HepG2 (cell line): Measurements from ENCODE around the gene MTR. TPM values are rescaled to one million over a fixed set of nuclear protein-coding genes. Genes with fewer than 3 reads are reported as not detected.

ENCODE experiments used
- AHDC1 ChIP-seq: sonication (generic); formaldehyde crosslinking; IDR thresholded peaks from 2 replicates; pipeline ENCODE4 v1.5.1; 2020; ENCODE audit warnings: mild to moderate bottlenecking, missing genetic modification reagents, borderline replicate concordance
- CEBPZ ChIP-seq: IDR thresholded peaks from 2 replicates; pipeline ENCODE4 v1.6.1; 2012; ENCODE audit warnings: low read length, improper control_type of control experiment
- KLF16 ChIP-seq, 2 experiments: sonication (generic) in 1 of 2; formaldehyde crosslinking in 1 of 2; IDR thresholded peaks; 2 replicates each; pipeline versions ENCODE4 v1.6.1 to v1.8.0; 2016 to 2023; ENCODE audit warnings: missing genetic modification reagents in 2 of 2, missing compliant biosample characterization in 1 of 2
- NCOA5 ChIP-seq: sonication (generic); formaldehyde crosslinking; IDR thresholded peaks from 2 replicates; pipeline ENCODE4 v1.4.0; 2020; ENCODE audit warnings: missing genetic modification reagents
- NR2F1 ChIP-seq, 2 experiments: fragments of 450-650 bp in 1 of 2; formaldehyde crosslinking in 1 of 2; IDR thresholded peaks; 2 replicates each; pipeline versions ENCODE4 v1.5.0 to v1.6.1; 2016 to 2020; ENCODE audit warnings: mild to moderate bottlenecking in 1 of 2, missing compliant biosample characterization in 1 of 2, missing genetic modification reagents in 1 of 2, moderate library complexity in 1 of 2
- SMAD1 ChIP-seq: sonication (generic); formaldehyde crosslinking; IDR thresholded peaks from 2 replicates; pipeline ENCODE4 v1.4.0; 2020; ENCODE audit warnings: missing genetic modification reagents, low read depth, mild to moderate bottlenecking, borderline replicate concordance
- SOX5 ChIP-seq: IDR thresholded peaks from 2 replicates; pipeline ENCODE4 v1.6.1; 2016; ENCODE audit warnings: borderline replicate concordance
- SRSF9 ChIP-seq: fragments of 200-400 bp; formaldehyde crosslinking; IDR thresholded peaks from 2 replicates; pipeline ENCODE4 v1.6.1; 2018; ENCODE audit warnings: borderline replicate concordance, mild to moderate bottlenecking, low read depth, low read length; ENCODE audit not compliant: insufficient read depth, poor library complexity, severe bottlenecking
- TBX2 ChIP-seq: sonication (generic); formaldehyde crosslinking; IDR thresholded peaks from 2 replicates; pipeline ENCODE4 v1.5.0; 2020; ENCODE audit warnings: missing genetic modification reagents, mild to moderate bottlenecking, borderline replicate concordance
- XBP1 ChIP-seq: sonication (generic); formaldehyde crosslinking; IDR thresholded peaks from 2 replicates; pipeline ENCODE4 v1.5.0; 2020; ENCODE audit warnings: missing genetic modification reagents
- ZBTB25 ChIP-seq: IDR thresholded peaks from 2 replicates; pipeline ENCODE4 v1.6.1; 2018; ENCODE audit warnings: missing genetic modification reagents
- ZBTB43 ChIP-seq: sonication (generic); formaldehyde crosslinking; conservative IDR thresholded peaks from 2 replicates; pipeline ENCODE4 v1.4.0; 2020; ENCODE audit warnings: missing genetic modification reagents
- ZNF414 ChIP-seq: sonication (generic); formaldehyde crosslinking; IDR thresholded peaks from 2 replicates; pipeline ENCODE4 v1.5.0; 2020; ENCODE audit warnings: missing genetic modification reagents
- ZNF496 ChIP-seq: sonication (generic); formaldehyde crosslinking; IDR thresholded peaks from 2 replicates; pipeline ENCODE4 v1.8.1; 2023; ENCODE audit warnings: mild to moderate bottlenecking, moderate library complexity, missing genetic modification reagents; ENCODE audit not compliant: insufficient replicate concordance
- ZNF674 ChIP-seq: sonication (generic); formaldehyde crosslinking; IDR thresholded peaks from 2 replicates; pipeline ENCODE4 v1.5.0; 2020; ENCODE audit warnings: low read depth, mild to moderate bottlenecking, missing genetic modification reagents
- polyA plus RNA-seq, 8 experiments: library from polyadenylated mRNA; depleted of rRNA in 3 of 8; stranded (reverse) in 7 of 8; unstranded in 1 of 8; fragments of >200 nt; fragmentation: Illumina TruSeq in 4 of 8; extraction: Trizol in 4 of 8; gene quantifications; 2 replicates each; pipeline versions ENCODE4 v1.2.1 to v1.2.3, GENCODE V29; 2011 to 2016; ENCODE audit warnings: low read depth in 4 of 8, missing spikeins in 1 of 8, mixed read lengths in 1 of 8; ENCODE audit not compliant: insufficient read depth in 1 of 8
- total RNA-seq, 5 experiments: library from RNA; depleted of rRNA; stranded (reverse); fragments of >200 nt; fragmentation: Illumina TruSeq; extraction: Trizol; gene quantifications; 2 replicates each; pipeline ENCODE4 v1.2.3, GENCODE V29; 2016; ENCODE audit warnings: low read depth in 1 of 5

Gene MTR
- total and polyA plus RNA-seq, 2 of the 13 experiments (the other 11 are each of a cell fraction or from before 2014, with no cell fraction given), result 16.3 to 36.1 TPM

- TF ChIP-seq KLF16 (CRISPR knock-in tag; IDR thresholded peaks at IDR 0.05) (0 out of 4 replicates have a peak, but pooled peaks of 1 of the 2 experiments have one; percentile 29), XBP1 (CRISPR knock-in tag) (no peak), SRSF9 (no peak), TBX2 (peak; percentile 89), ZNF674 (CRISPR knock-in tag) (no peak), ZNF414 (CRISPR knock-in tag) (peak; percentile 38; the same call in 1 of the 2 replicates), SMAD1 (CRISPR knock-in tag) (no peak), ZBTB25 (CRISPR knock-in tag) (0 out of 2 replicates have a peak, but pooled peaks have one; percentile 38), NR2F1 (CRISPR knock-in tag; IDR thresholded peaks at IDR 0.05) (peak; percentile 68 to 71), ZNF496 (no peak), ZBTB43 (CRISPR knock-in tag) (peak; percentile 87), NCOA5 (CRISPR knock-in tag) (no peak), AHDC1 (CRISPR knock-in tag) (peak; percentile 80; the same call in 1 of the 2 replicates), SOX5 (CRISPR knock-in tag) (peak; percentile 93), CEBPZ (no peak)
Observed at GRCh38 chr1:236862615-236863211, 67.6 kb downstream of the MTR start (continued).
